ENCODE results near the gene THSD7B.

GRCh38 chr2:136874258-136874657 lies 108.9 kb downstream of the THSD7B start:
- TF ChIP-seq CTCF (IDR thresholded peaks at IDR 0.05; ENCODE audit: control extremely low read depth in 1 of 3, insufficient read depth in 1 of 3, low read depth in 1 of 3, low read length in 3 of 3) (peak; percentile 5 to 80 (median 50); a peak in 3 of 4 replicates), MAFK (IDR thresholded peaks at IDR 0.05; ENCODE audit: low read depth, low read length) (no peak), KDM4A (IDR thresholded peaks at IDR 0.05; ENCODE audit: low read depth, low read length, severe bottlenecking) (no peak)
